Stimulated activated CD4-positive, alpha-beta T cell treated with anti-CD3 and anti-CD28 coated beads, Interleukin-1b, Interleukin-23, amount 100 ng/mL, for 1 hour (primary cell): ENCODE results near the gene RGS3.
"Not testable (repeated sequence)": the region's sequence is repeated elsewhere in the genome, so short reads cannot be mapped to it uniquely, and the experiment has no call there.

Source experiments
- DNase-seq, 2 donors: peaks; one replicate each; pipeline ENCODE4 v3.0.0-alpha.2; 2020; ENCODE audit warnings: low read depth in 2 of 2

Gene RGS3

GRCh38 chr9:113488490-113488889 is 25.0 kb downstream of the RGS3 start:
- DNase-seq: no peak

GRCh38 chr9:113491147-113491546 is 27.6 kb downstream of the RGS3 start:
- DNase-seq: not testable (repeated sequence)

- DNase-seq: no peak
These were observed 29.0 kb downstream of the RGS3 start for GRCh38 chr9:113492343-113493202.

GRCh38 chr9:113493203-113493520 is 29.6 kb downstream of the RGS3 start:
- no peak for DNase-seq

- DNase-seq: no peak
These were observed 32.0 kb downstream of the RGS3 start for GRCh38 chr9:113495526-113495925.

- DNase-seq: no peak
These were observed 33.5 kb downstream of the RGS3 start for GRCh38 chr9:113497051-113497450.

- no peak for DNase-seq
These were observed 35.8 kb downstream of the RGS3 start for GRCh38 chr9:113499153-113499875.

GRCh38 chr9:113499876-113500497 is 36.5 kb downstream of the RGS3 start:
- no peak for DNase-seq

- DNase-seq: no peak
These were observed 37.7 kb downstream of the RGS3 start for GRCh38 chr9:113501129-113501686.

- no peak for DNase-seq
These were observed 38.3 kb downstream of the RGS3 start for GRCh38 chr9:113501852-113502251.

- DNase-seq: no peak
These were observed 39.0 kb downstream of the RGS3 start for GRCh38 chr9:113502427-113503034.

GRCh38 chr9:113503131-113503541 is 39.6 kb downstream of the RGS3 start:
- no peak for DNase-seq

- no peak for DNase-seq
These were observed 40.2 kb downstream of the RGS3 start for GRCh38 chr9:113503613-113504211.

- DNase-seq: no peak
These were observed 41.4 kb downstream of the RGS3 start for GRCh38 chr9:113504725-113505590.

- no peak for DNase-seq
These were observed 42.6 kb downstream of the RGS3 start for GRCh38 chr9:113506090-113506589.

GRCh38 chr9:113507256-113507655 is 43.7 kb downstream of the RGS3 start:
- no peak for DNase-seq

GRCh38 chr9:113508111-113508749 is 44.7 kb downstream of the RGS3 start:
- no peak for DNase-seq

GRCh38 chr9:113509463-113509862 is 45.9 kb downstream of the RGS3 start:
- no peak for DNase-seq

GRCh38 chr9:113511047-113511521 is 47.6 kb downstream of the RGS3 start:
- DNase-seq: no peak
